Endothelial cell of umbilical vein (primary cell): ENCODE measurements around the gene ADARB2. TPM values are rescaled to one million over a fixed set of nuclear protein-coding genes. Genes with fewer than 3 reads are reported as not detected.

Experiments used
- BruUV-seq: library from RNA; stranded (reverse); fragments of 400-500 nt; replicated peaks from 2 replicates; lab custom pipeline; 2021; lab: Mats Ljungman, UMichigan
- CTCF ChIA-PET: fragments of 300-600, 350-600 bp; sonication (Branson Sonifier 250); formaldehyde crosslinking; loops from one replicate; lab custom pipeline; 2021; ENCODE audit warnings: antibody characterized with exemption, inconsistent platforms; lab: Charles Lee
- POLR2A ChIA-PET: fragments of 300-600, 350-600 bp; sonication (Branson Sonifier 250); formaldehyde crosslinking; loops from one replicate; lab custom pipeline; 2021; ENCODE audit warnings: antibody characterized with exemption, inconsistent platforms; lab: Charles Lee
- DNase-seq: peaks from one replicate; pipeline ENCODE4 v3.0.0-alpha.2; 2011; ENCODE audit warnings: low read depth, low spot score
- FAIRE-seq: peaks from 2 replicates; lab custom pipeline; 2011; peaks lifted over from hg19 to GRCh38; lab: Jason Lieb, UNC
- H2AFZ ChIP-seq: 2 replicates; pipeline ENCODE4 v1.6.0; 2012; ENCODE audit warnings: low read depth, low read length, control low read depth, inconsistent platforms
- H3K27ac ChIP-seq: 2 replicates; pipeline ENCODE4 v1.5.1; 2011; ENCODE audit warnings: low read depth, mild to moderate bottlenecking, control low read depth, low read length, moderate library complexity; ENCODE audit not compliant: insufficient read depth
- H3K27me3 ChIP-seq, 2 experiments: 2 replicates each; pipeline versions ENCODE4 v1.6.0 to v1.6.1; 2011; ENCODE audit warnings: low read length in 2 of 2, mixed read lengths in 1 of 2; ENCODE audit not compliant: control insufficient read depth in 2 of 2, insufficient read depth in 2 of 2
- H3K36me3 ChIP-seq, 2 experiments: 2 replicates in 1 of 2; 3 replicates in 1 of 2; pipeline ENCODE4 v1.5.1; 2011; ENCODE audit warnings: low read length in 2 of 2, mild to moderate bottlenecking in 1 of 2, moderate library complexity in 1 of 2; ENCODE audit not compliant: control insufficient read depth in 2 of 2, insufficient read depth in 2 of 2; ENCODE audit errors: extremely low read depth in 1 of 2
- H3K4me1 ChIP-seq: 3 replicates; pipeline ENCODE4 v1.5.1; 2011; ENCODE audit warnings: mild to moderate bottlenecking, low read length; ENCODE audit not compliant: control insufficient read depth, insufficient read depth; ENCODE audit errors: extremely low read depth
- H3K4me2 ChIP-seq: 2 replicates; pipeline ENCODE4 v1.6.1; 2011; ENCODE audit warnings: low read length, control low read depth, mixed read lengths; ENCODE audit not compliant: insufficient read depth
- H3K4me3 ChIP-seq, 3 experiments: fragments of 200-600 bp in 1 of 3; sonication (generic), shearing (Covaris generic) in 1 of 3; replicated peaks in 1 of 3; 2 replicates each; pipeline ENCODE4 v1.5.1; 2011 to 2016; ENCODE audit warnings: control low read depth in 3 of 3, low read length in 3 of 3, mild to moderate bottlenecking in 2 of 3, inconsistent platforms in 1 of 3, low read depth in 1 of 3, moderate library complexity in 1 of 3; ENCODE audit not compliant: insufficient read depth in 1 of 3
- H3K79me2 ChIP-seq: 2 replicates; pipeline ENCODE4 v1.6.0; 2012; ENCODE audit warnings: low read length, inconsistent platforms; ENCODE audit not compliant: control insufficient read depth, insufficient read depth
- H3K9ac ChIP-seq: replicated peaks from 2 replicates; pipeline ENCODE3; 2011; ENCODE audit warnings: low read length, control low read depth; ENCODE audit not compliant: insufficient read depth; ENCODE audit errors: extremely low read depth
- H3K9me1 ChIP-seq: replicated peaks from 3 replicates; pipeline ENCODE4 v1.6.0; 2011; ENCODE audit warnings: mild to moderate bottlenecking, low read length; ENCODE audit not compliant: control insufficient read depth, insufficient read depth; ENCODE audit errors: extremely low read depth
- H3K9me3 ChIP-seq: replicated peaks from 2 replicates; pipeline ENCODE4 v1.5.1; 2012; ENCODE audit warnings: low read length, inconsistent platforms; ENCODE audit not compliant: control insufficient read depth, insufficient read depth
- H4K20me1 ChIP-seq: replicated peaks from 2 replicates; pipeline ENCODE3; 2011; ENCODE audit warnings: mild to moderate bottlenecking, low read length; ENCODE audit not compliant: control insufficient read depth, insufficient read depth; ENCODE audit errors: extremely low read depth
- CTCF ChIP-seq, 2 donors: IDR thresholded peaks; 1 replicate in 1 of 2; 2 replicates in 1 of 2; pipeline ENCODE4 v1.5.1; 2011; ENCODE audit warnings: low read length in 2 of 2, mild to moderate bottlenecking in 2 of 2, moderate library complexity in 2 of 2, control low read depth in 1 of 2, inconsistent platforms in 1 of 2, low read depth in 1 of 2; ENCODE audit not compliant: insufficient read depth in 1 of 2; ENCODE audit errors: extremely low read depth in 1 of 2
- EZH2 ChIP-seq: IDR thresholded peaks from 2 replicates; pipeline ENCODE4 v1.6.1; 2012; ENCODE audit warnings: borderline replicate concordance, low read depth, mild to moderate bottlenecking, moderate library complexity, low read length, inconsistent platforms; ENCODE audit not compliant: severe bottlenecking
- FOS ChIP-seq: IDR thresholded peaks from 2 replicates; pipeline ENCODE4 v1.6.1; 2011; ENCODE audit warnings: mild to moderate bottlenecking, low read length, moderate library complexity, borderline replicate concordance; ENCODE audit not compliant: insufficient read depth
- GATA2 ChIP-seq: IDR thresholded peaks from 2 replicates; pipeline ENCODE4 v1.7.0; 2011; ENCODE audit warnings: low read depth, mild to moderate bottlenecking, moderate library complexity, mixed read lengths, low read length; ENCODE audit not compliant: insufficient read length, insufficient read depth
- JUN ChIP-seq: IDR thresholded peaks from 2 replicates; pipeline ENCODE4 v1.6.1; 2011; ENCODE audit warnings: borderline replicate concordance, low read depth; ENCODE audit not compliant: insufficient read length, insufficient read depth
- MAX ChIP-seq: IDR thresholded peaks from 2 replicates; pipeline ENCODE4 v1.6.1; 2011; ENCODE audit not compliant: insufficient read depth, insufficient read length
- MYC ChIP-seq: IDR thresholded peaks from one replicate; pipeline ENCODE4 v1.6.1; 2011; ENCODE audit warnings: mild to moderate bottlenecking, low read depth, low read length
- POLR2A ChIP-seq: IDR thresholded peaks from 2 replicates; pipeline ENCODE4 v1.6.1; 2012; ENCODE audit warnings: low read depth, mild to moderate bottlenecking, control low read depth, low read length
- POLR2AphosphoS5 ChIP-seq: IDR thresholded peaks from 2 replicates; pipeline ENCODE4 v1.6.1; 2012; ENCODE audit warnings: low read depth, mild to moderate bottlenecking, control low read depth, low read length, moderate library complexity; ENCODE audit not compliant: insufficient read depth
- dilution Hi-C: fragments of 300-500 bp; cut with MboI; formaldehyde crosslinking; loops from one replicate; pipeline ENCODE4 v1.15.0; 2019; ENCODE audit warnings: low sequenced_read_pairs; ENCODE audit not compliant: extremely low pct_ligation_motif_present
- intact Hi-C: fragments of 100-400 bp; cut with micrococcal nuclease; formaldehyde crosslinking; loops from one replicate; pipeline ENCODE4 v1.10.0; 2022
- polyA plus RNA-seq, 4 experiments: library from polyadenylated mRNA; depleted of rRNA in 3 of 4; stranded (reverse) in 3 of 4; unstranded in 1 of 4; fragments of >200 nt; gene quantifications; 2 replicates each; pipeline versions ENCODE4 v1.2.1 to v1.2.3, GENCODE V29; 2011 to 2012; ENCODE audit warnings: missing spikeins in 1 of 4
- total RNA-seq: library from RNA; stranded (reverse); gene quantifications from 2 replicates; pipeline ENCODE4 v1.2.3, GENCODE V29; 2021

ADARB2 gene
- total and polyA plus RNA-seq, 2 donors (not counting 3 experiments of a cell fraction or from before 2014, with no cell fraction given): not detected

GRCh38 chr10:1166101-1166827 is 571.1 kb downstream of the ADARB2 start:
- DNase-seq (no peak), FAIRE-seq (no peak)
- Histone ChIP-seq H3K4me2 (no peak overlapping the region), H3K4me3 (no peak overlapping the region), H3K27ac (no peak overlapping the region), H2AFZ (no peak overlapping the region), H4K20me1 (no peaks in the 10 kb centered on the region), H3K27me3 (no peaks in the 10 kb centered on the region), H3K9ac (no peak overlapping the region), H3K4me1 (no peaks in the 10 kb centered on the region), H3K9me3 (no peaks in the 10 kb centered on the region), H3K79me2 (no peaks in the 10 kb centered on the region), H3K36me3 (no peaks in the 10 kb centered on the region), H3K9me1 (no peaks in the 10 kb centered on the region)
- dilution Hi-C loops (no loop called here), intact Hi-C loops (no loop called here)
- ChIA-PET CTCF (no interaction called here), POLR2A (no interaction called here)
- no TSS peak for BruUV-seq
- TF ChIP-seq MYC (no peak), FOS (no peak), POLR2AphosphoS5 (no peak), JUN (no peak), EZH2 (no peak), GATA2 (no peak), POLR2A (no peak), MAX (no peak), CTCF (IDR thresholded peaks at IDR 0.05; ENCODE audit: extremely low read depth in 1 of 2, insufficient read depth in 1 of 2, low read depth in 1 of 2, low read length in 2 of 2) (no peak)
